PC-9 (cell line): Measurements from ENCODE around the gene ACOX1.

Source experiments
- EZH2 ChIP-seq: fragments of 200-600 bp; sonication (generic); IDR thresholded peaks from 2 replicates; pipeline ENCODE4 v1.8.0; 2017; ENCODE audit warnings: antibody characterized with exemption, low read depth
- TF ChIP-seq, protein P1 (sequence below): fragments of 200-600 bp; sonication (generic); conservative IDR thresholded peaks from 2 replicates; pipeline ENCODE4 v1.6.1; 2017; ENCODE audit warnings: mixed run types, antibody characterized with exemption, mild to moderate bottlenecking, moderate library complexity

GRCh38 chr17:75987041-75987440 lies 8.1 kb upstream of the ACOX1 start:
- TF ChIP-seq, protein P1, sequence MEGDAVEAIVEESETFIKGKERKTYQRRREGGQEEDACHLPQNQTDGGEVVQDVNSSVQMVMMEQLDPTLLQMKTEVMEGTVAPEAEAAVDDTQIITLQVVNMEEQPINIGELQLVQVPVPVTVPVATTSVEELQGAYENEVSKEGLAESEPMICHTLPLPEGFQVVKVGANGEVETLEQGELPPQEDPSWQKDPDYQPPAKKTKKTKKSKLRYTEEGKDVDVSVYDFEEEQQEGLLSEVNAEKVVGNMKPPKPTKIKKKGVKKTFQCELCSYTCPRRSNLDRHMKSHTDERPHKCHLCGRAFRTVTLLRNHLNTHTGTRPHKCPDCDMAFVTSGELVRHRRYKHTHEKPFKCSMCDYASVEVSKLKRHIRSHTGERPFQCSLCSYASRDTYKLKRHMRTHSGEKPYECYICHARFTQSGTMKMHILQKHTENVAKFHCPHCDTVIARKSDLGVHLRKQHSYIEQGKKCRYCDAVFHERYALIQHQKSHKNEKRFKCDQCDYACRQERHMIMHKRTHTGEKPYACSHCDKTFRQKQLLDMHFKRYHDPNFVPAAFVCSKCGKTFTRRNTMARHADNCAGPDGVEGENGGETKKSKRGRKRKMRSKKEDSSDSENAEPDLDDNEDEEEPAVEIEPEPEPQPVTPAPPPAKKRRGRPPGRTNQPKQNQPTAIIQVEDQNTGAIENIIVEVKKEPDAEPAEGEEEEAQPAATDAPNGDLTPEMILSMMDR = no peak
- no peak for TF ChIP-seq EZH2
